B cell (primary cell): ENCODE data around the gene NETO2. TPM values are rescaled to one million over a fixed set of nuclear protein-coding genes. Genes with fewer than 3 reads are reported as not detected.

Experiments used
- ATAC-seq: fragments of 200-7000 bp; cut with Tn5 transposase; one replicate; pipeline ENCODE4 v1.10.0; 2021; ENCODE audit warnings: low read depth, mild to moderate bottlenecking, moderate number of reproducible peaks, moderate library complexity
- CTCF ChIA-PET: fragments of 350-600 bp; sonication (Branson Sonifier 250); formaldehyde crosslinking; loops from one replicate; lab custom pipeline; 2021; ENCODE audit warnings: antibody characterized with exemption, inconsistent platforms; lab: Charles Lee
- POLR2A ChIA-PET: fragments of 350-600 bp; sonication (Branson Sonifier 250); formaldehyde crosslinking; loops from one replicate; lab custom pipeline; 2021; ENCODE audit warnings: antibody characterized with exemption; lab: Charles Lee
- DNase-seq: peaks from one replicate; pipeline ENCODE4 v3.0.0; 2013
- H2AFZ ChIP-seq: 2 replicates; pipeline ENCODE4 v1.6.1; 2012; ENCODE audit warnings: mild to moderate bottlenecking, low read depth, low read length; ENCODE audit not compliant: insufficient read depth, poor library complexity, severe bottlenecking
- H3K27ac ChIP-seq, 2 donors: 1 replicate in 1 of 2; 2 replicates in 1 of 2; pipeline ENCODE4 v1.5.1; 2012 to 2013; ENCODE audit warnings: low read length in 2 of 2, mild to moderate bottlenecking in 2 of 2, moderate library complexity in 1 of 2
- H3K27me3 ChIP-seq, 4 experiments: fragments of 200-600 bp in 1 of 4; sonication (generic) in 1 of 4; replicated peaks in 1 of 4; 1 replicate in 2 of 4; 2 replicates in 2 of 4; pipeline versions ENCODE4 v1.6.1 to v1.7.0; 2013 to 2016; ENCODE audit warnings: low read length in 3 of 4, mild to moderate bottlenecking in 2 of 4, mixed read lengths in 1 of 4, moderate library complexity in 1 of 4; ENCODE audit not compliant: insufficient read depth in 4 of 4, control insufficient read depth in 3 of 4; ENCODE audit errors: control extremely low read depth in 1 of 4
- H3K36me3 ChIP-seq, 2 experiments: replicated peaks in 1 of 2; 1 replicate in 1 of 2; 2 replicates in 1 of 2; pipeline versions ENCODE4 v1.6.1 to v1.7.1; 2013; ENCODE audit warnings: low read length in 1 of 2; ENCODE audit not compliant: insufficient read depth in 2 of 2, control insufficient read depth in 1 of 2; ENCODE audit errors: control extremely low read depth in 1 of 2, extremely low read depth in 1 of 2
- H3K4me1 ChIP-seq, 2 donors: fragments of 200-600 bp in 1 of 2; sonication (generic) in 1 of 2; 1 replicate in 1 of 2; 2 replicates in 1 of 2; pipeline versions ENCODE4 v1.5.1 to v1.6.1; 2013 to 2017; ENCODE audit warnings: low read length in 2 of 2; ENCODE audit not compliant: control insufficient read depth in 2 of 2, insufficient read depth in 2 of 2
- H3K4me2 ChIP-seq: replicated peaks from 2 replicates; pipeline ENCODE3; 2012; ENCODE audit warnings: mild to moderate bottlenecking, low read depth, low read length; ENCODE audit not compliant: poor library complexity, severe bottlenecking
- H3K4me3 ChIP-seq, 5 experiments: fragments of 200-600 bp in 1 of 5; sonication (generic) in 1 of 5; 1 replicate in 3 of 5; 2 replicates in 2 of 5; pipeline versions ENCODE4 v1.5.1 to v1.7.0; 2011 to 2016; ENCODE audit warnings: low read length in 4 of 5, mild to moderate bottlenecking in 4 of 5, low read depth in 2 of 5, control low read depth in 1 of 5, moderate library complexity in 1 of 5; ENCODE audit not compliant: insufficient read depth in 1 of 5; ENCODE audit errors: control extremely low read depth in 1 of 5, extremely low read depth in 1 of 5
- H3K79me2 ChIP-seq: fragments of 200-600 bp; sonication (generic); one replicate; pipeline ENCODE4 v1.6.0; 2016; ENCODE audit warnings: low read length; ENCODE audit not compliant: control insufficient read depth, insufficient read depth
- H3K9ac ChIP-seq: fragments of 200-600 bp; sonication (generic); 2 replicates; pipeline ENCODE4 v1.6.1; 2017; ENCODE audit warnings: mild to moderate bottlenecking, low read length, moderate library complexity
- H3K9me3 ChIP-seq, 3 donors: one replicate each; pipeline versions ENCODE4 v1.6.1 to v1.7.1; 2013; ENCODE audit warnings: low read length in 2 of 3; ENCODE audit not compliant: control insufficient read depth in 2 of 3, insufficient read depth in 1 of 3; ENCODE audit errors: control extremely low read depth in 1 of 3
- H4K20me1 ChIP-seq: 2 replicates; pipeline ENCODE4 v1.6.0; 2012; ENCODE audit warnings: mild to moderate bottlenecking, low read length; ENCODE audit not compliant: insufficient read depth, control insufficient read depth, poor library complexity, severe bottlenecking
- H3K27ac Mint-ChIP-seq: one replicate; pipeline ENCODE4 v1.8.0; 2021; ENCODE audit warnings: mixed read lengths
- H3K27me3 Mint-ChIP-seq: one replicate; pipeline ENCODE4 v1.8.0; 2021; ENCODE audit warnings: mixed read lengths
- H3K4me1 Mint-ChIP-seq: one replicate; pipeline ENCODE4 v1.8.0; 2021; ENCODE audit warnings: mixed read lengths
- H3K4me3 Mint-ChIP-seq: one replicate; pipeline ENCODE4 v1.8.0; 2021; ENCODE audit warnings: mixed read lengths
- H3K9me3 Mint-ChIP-seq: one replicate; pipeline ENCODE4 v1.8.0; 2022; ENCODE audit warnings: mixed read lengths; ENCODE audit not compliant: insufficient read depth
- EZH2 ChIP-seq: IDR thresholded peaks from 2 replicates; pipeline ENCODE4 v1.6.1; 2012; ENCODE audit warnings: borderline replicate concordance, low read depth, mild to moderate bottlenecking, moderate library complexity, low read length; ENCODE audit not compliant: insufficient read depth, poor library complexity, severe bottlenecking
- WGBS: methylation state at CpG from one replicate; pipeline ENCODE4 v1.1.5; 2013; ENCODE audit warnings: missing lambda C conversion rate; ENCODE audit not compliant: insufficient coverage; 5-methylcytosine and 5-hydroxymethylcytosine counted together
- intact Hi-C: fragments of 100-400 bp; cut with micrococcal nuclease; formaldehyde crosslinking; loops from one replicate; pipeline ENCODE4 v1.10.0; 2022
- polyA plus RNA-seq: library from polyadenylated mRNA; depleted of rRNA; stranded (reverse); fragments of >200 nt; gene quantifications from 2 replicates; pipeline ENCODE4 v1.2.3, GENCODE V29; 2012
- total RNA-seq, 2 donors: library from RNA; stranded (reverse); fragments of 120-200 nt in 1 of 2; gene quantifications; 1 replicate in 1 of 2; 2 replicates in 1 of 2; pipeline versions ENCODE4 v1.2.3 to v1.2.4, GENCODE V29; 2013 to 2022
- TF ChIP-seq, protein P1 (sequence below): fragments of 200-600 bp; IDR thresholded peaks from one replicate; pipeline ENCODE4 v1.8.0; 2022; ENCODE audit warnings: antibody characterized with exemption, mild to moderate bottlenecking

Gene NETO2
- total and polyA plus RNA-seq, 2 donors (not counting 1 experiment from before 2014, with no cell fraction given) = 1.9 to 4.2 TPM

DNA sequence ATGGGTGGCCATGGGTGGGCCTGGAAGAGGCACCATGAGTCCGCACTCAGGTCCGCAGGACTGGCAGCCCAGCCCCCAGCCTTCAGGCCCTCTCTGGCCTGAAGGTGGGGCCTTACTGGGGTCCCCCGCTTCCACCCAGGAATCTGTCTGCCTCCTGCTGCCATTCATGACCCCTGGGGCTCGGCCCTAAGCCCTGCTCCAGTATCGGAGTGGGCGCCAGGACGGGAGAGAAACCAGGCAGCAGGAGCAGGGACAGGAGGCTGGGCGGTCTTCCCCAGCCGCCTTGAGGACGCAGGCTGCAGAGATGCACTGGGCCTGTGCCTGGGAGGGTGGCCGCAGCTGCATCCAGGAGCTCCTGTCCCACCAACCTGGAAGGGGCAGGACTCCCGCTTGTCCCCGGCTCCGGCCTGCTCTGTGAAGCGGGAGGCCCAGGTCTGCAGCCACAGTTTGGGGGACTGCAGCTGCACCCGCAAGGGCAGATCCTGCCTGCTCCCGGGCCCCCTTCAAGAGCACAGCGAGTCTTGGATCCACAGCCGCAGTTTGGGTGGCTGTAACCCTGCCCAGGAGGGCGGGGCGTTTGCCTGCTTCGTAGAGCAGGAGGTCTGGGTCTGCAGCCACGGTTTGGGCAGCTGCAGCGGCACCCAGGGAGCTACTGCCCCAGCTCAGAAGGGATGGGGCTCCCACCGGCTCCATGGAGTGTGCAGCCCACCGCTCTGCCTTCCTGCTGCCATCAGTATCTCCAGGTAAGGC is 88.4 kb downstream of the NETO2 start:
- Histone ChIP-seq H3K4me1 (no peaks in the 10 kb centered on the region), H3K9me3 (peaks cover 0 to 3% (median 0%) of the 10 kb centered on the region in 3 donors), H2AFZ (no peak overlapping the region), H3K36me3 (no peaks in the 10 kb centered on the region), H3K4me2 (no peak overlapping the region), H3K4me3 (no peak overlapping the region), H4K20me1 (no peaks in the 10 kb centered on the region), H3K27me3 (peaks cover 0 to 2% (median 0%) of the 10 kb centered on the region in 4 experiments), H3K9ac (no peak overlapping the region), H3K79me2 (no peaks in the 10 kb centered on the region), H3K27ac (no peak overlapping the region)
- WGBS = 91% methylated on average over 25 of the region's 26 CpGs
- ATAC-seq (no peak), DNase-seq (no peak)
- Mint-ChIP-seq H3K27me3 (no peaks in the 10 kb centered on the region), H3K4me3 (no peak overlapping the region), H3K9me3 (no peaks in the 10 kb centered on the region), H3K27ac (no peak overlapping the region), H3K4me1 (no peaks in the 10 kb centered on the region)
- ChIA-PET CTCF (interaction anchor here (1.1 kb wide), 1 partner anchor 382 kb away, joined by 3 read pairs; no protein-coding TSS in a partner anchor), POLR2A (no interaction called here)
- no peak for TF ChIP-seq EZH2
- TF ChIP-seq, protein P1, sequence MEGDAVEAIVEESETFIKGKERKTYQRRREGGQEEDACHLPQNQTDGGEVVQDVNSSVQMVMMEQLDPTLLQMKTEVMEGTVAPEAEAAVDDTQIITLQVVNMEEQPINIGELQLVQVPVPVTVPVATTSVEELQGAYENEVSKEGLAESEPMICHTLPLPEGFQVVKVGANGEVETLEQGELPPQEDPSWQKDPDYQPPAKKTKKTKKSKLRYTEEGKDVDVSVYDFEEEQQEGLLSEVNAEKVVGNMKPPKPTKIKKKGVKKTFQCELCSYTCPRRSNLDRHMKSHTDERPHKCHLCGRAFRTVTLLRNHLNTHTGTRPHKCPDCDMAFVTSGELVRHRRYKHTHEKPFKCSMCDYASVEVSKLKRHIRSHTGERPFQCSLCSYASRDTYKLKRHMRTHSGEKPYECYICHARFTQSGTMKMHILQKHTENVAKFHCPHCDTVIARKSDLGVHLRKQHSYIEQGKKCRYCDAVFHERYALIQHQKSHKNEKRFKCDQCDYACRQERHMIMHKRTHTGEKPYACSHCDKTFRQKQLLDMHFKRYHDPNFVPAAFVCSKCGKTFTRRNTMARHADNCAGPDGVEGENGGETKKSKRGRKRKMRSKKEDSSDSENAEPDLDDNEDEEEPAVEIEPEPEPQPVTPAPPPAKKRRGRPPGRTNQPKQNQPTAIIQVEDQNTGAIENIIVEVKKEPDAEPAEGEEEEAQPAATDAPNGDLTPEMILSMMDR = no peak
- intact Hi-C loops = no loop called here

DNA sequence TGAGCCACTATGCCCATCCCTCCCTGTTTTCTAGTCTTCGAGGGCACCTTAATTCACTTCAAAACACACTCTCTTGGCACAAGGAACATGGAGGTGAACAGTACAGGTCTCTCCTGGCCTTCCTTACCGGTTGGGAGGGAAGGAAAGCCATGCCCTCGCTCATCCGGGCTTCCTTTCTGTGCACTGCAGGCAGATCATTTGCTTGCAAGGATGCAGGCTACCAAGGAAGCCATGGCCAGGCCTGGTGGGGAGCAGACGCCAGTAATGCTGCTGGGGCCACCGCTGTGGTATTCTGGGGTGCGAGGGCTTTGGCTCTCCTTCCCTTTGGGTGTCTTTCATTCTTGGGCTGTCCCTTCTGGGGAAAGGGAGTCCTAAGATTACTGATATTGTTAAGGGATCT is 89.4 kb downstream of the NETO2 start:
- H3K27ac Mint-ChIP-seq = no peak overlapping the region
- 93% methylated on average over 7 of the region's 7 CpGs for WGBS
- Histone ChIP-seq H4K20me1 (no peaks in the 10 kb centered on the region), H3K9ac (no peak overlapping the region), H3K27me3 (peaks cover 0 to 2% (median 0%) of the 10 kb centered on the region in 4 experiments), H3K9me3 (peaks cover 0 to 3% (median 0%) of the 10 kb centered on the region in 3 donors), H3K36me3 (no peaks in the 10 kb centered on the region), H3K27ac (no peak overlapping the region), H3K4me2 (no peak overlapping the region), H3K79me2 (no peaks in the 10 kb centered on the region), H3K4me3 (no peak overlapping the region), H2AFZ (no peak overlapping the region), H3K4me1 (no peaks in the 10 kb centered on the region)
- H3K4me1 Mint-ChIP-seq = no peaks in the 10 kb centered on the region
- ChIA-PET POLR2A (no interaction called here), CTCF (no interaction called here)
- no peak overlapping the region for H3K4me3 Mint-ChIP-seq
- TF ChIP-seq, protein P1 = no peak
- no peak for TF ChIP-seq EZH2
- ATAC-seq (no peak), DNase-seq (no peak)
- no peaks in the 10 kb centered on the region for H3K9me3 Mint-ChIP-seq
- intact Hi-C loops = no loop called here
- no peaks in the 10 kb centered on the region for H3K27me3 Mint-ChIP-seq
